Measurements from ENCODE around the gene EYS.

- TF ChIP-seq CTCF (conservative IDR thresholded peaks at IDR 0.05; ENCODE audit: low read length) (no peak), EZH2phosphoT487 (IDR thresholded peaks at IDR 0.05; ENCODE audit: borderline replicate concordance) (no peak)
Observed at GRCh38 chr6:65189236-65189881, 517.7 kb downstream of the EYS start.

Data from Loucy (cell line).